HG03460 (cell line): Measurements from ENCODE around the gene CLSTN2.

Experiments
- ATAC-seq: cut with Tn5 transposase; IDR thresholded peaks from one replicate; pipeline ENCODE4 v1.9.1; 2021; ENCODE audit not compliant: unreplicated experiment

Gene CLSTN2

DNA sequence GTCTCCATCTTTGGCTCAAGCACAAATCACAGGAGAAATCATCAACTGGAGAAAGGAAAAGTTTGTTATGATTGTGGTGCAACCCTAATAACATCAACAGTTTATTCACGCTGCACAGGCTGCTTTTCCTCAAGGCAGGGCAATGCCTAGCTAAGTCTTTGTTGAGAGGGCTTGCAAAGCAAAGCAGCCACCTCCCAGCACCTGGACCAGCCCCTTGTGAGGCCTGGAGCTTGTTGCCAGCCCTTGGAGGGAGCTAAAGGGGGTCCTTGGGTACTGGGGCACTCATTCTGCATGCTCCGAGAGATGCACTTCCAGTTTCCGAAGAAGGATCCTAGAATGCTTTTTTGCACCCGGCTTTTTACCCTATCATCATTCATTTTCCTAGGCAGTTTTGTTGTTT, 288.2 kb downstream of the CLSTN2 start:
- ATAC-seq: no peak

DNA sequence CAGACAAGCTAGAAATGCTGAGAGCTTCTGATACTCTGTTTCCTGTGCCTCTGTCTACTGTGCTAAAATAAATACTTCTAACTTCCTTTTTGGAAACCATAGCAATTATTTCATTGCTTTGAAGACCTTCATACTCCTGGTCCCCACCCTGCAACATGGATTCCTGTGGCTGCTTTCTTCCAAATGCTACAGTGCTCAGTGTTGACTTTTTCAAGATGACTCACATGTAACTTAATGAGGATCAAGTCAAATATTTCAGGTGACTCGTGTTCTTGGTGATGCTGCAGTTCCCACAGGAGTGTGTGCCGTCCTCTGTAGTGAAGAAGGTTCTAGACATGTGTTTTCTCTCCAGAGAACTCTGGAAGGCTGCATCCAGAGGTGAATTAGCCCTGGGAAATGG, 288.6 kb downstream of the CLSTN2 start:
- no peak for ATAC-seq

DNA sequence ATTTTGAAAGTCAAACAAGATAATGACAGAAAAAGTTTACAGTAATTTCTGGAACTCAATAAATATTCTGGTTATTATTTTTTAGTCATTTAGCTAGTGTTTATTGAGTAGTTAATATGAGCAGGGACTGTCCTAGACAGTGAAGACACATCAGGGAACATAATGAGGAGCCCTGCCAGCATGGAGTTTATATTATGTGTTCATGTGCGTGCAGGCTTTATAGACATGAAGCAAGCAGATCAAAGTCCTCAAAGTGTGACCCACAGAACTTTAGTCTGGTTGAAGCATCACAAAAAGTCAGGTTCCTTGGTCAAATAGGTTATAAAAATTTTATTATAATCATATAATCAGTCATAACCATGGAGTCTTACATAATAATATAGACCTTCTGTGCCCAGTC, 289.3 kb downstream of the CLSTN2 start:
- no peak for ATAC-seq

DNA sequence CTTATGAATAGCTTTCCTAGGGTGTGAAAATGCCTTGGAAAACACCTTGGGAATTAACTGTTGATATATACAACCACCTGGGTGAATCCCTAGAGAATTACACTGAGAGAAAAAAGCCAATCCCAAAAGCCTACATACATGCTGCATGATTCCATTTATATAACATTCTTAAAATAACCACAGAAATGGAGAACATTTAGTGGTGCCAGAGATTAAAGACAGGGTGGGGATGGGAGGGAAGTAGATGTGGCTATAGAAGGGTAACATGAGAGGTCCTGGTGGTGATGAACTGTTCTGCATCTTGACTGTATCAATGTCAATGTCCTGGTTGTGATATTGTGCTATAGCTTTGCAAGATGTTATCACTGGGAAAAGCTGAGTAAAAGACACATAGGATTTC, 291.0 kb downstream of the CLSTN2 start:
- no peak for ATAC-seq

DNA sequence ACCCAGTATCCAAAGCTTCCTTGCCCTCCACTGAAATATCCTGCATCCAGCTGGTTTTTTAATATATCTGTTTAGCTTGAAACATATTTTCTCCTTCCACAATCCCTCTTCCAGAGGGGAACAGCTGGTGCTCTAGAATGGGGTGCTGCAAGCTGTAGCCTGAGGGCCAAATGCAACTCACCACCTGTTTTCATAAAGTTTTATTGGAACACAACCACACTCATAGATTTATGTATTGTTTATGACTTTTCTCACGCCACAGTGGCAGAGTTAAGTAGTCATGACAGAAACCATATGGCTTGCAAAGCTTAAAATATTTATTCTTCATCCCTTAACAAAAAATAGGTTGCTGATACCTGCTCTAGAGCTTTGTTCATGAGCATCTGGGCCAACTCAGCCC, 298.7 kb downstream of the CLSTN2 start:
- ATAC-seq: no peak

DNA sequence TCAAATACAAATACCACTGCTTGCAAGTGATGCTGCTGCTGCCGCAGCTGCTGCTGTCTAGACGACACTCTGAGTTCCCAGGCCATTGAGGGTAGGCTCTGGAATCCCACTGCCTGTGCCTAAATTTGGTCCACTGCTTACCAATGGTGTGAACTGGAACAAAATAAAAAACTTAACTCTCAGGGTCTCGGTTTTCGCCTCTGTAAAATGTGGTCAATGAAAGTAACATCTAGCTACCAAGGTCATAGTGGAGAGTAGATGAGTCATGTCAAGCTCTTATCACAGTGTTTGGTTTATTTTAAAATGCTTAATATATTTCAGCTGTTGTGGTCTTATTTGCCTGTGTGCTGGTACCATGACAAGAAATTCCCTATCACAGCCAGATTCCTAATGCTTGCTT, 299.3 kb downstream of the CLSTN2 start:
- no peak for ATAC-seq

DNA sequence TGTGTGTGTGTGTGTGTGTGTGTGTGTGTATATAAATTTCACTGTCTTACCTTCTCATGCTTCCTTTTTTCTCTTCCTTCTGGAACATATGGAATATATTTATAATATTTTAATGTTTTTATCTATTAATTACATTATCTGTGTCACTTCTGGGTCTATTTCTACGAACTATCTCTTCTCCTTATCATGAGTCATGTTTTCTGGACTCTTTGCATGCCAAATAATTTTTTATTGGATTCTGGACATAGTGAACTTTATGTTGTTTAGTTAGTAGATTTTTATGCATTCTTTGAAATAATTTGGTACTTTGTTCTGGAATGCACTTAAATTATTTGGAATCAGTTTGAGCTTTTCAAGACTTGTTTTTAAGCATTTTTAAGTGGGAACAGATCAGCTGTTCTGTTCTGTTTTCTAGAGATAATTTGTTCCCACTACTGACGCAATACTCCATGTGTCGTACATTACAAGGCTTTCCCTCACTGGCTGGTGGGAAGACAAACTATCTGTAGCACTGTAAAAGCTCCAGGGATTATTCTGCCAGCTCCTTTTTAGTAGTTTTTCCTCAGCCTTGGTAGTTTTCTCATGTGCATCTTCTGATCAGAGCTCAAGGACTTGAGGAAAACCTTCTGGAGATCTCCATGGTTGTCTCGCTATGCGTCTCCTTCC, 302.0 kb downstream of the CLSTN2 start:
- ATAC-seq: no peak

DNA sequence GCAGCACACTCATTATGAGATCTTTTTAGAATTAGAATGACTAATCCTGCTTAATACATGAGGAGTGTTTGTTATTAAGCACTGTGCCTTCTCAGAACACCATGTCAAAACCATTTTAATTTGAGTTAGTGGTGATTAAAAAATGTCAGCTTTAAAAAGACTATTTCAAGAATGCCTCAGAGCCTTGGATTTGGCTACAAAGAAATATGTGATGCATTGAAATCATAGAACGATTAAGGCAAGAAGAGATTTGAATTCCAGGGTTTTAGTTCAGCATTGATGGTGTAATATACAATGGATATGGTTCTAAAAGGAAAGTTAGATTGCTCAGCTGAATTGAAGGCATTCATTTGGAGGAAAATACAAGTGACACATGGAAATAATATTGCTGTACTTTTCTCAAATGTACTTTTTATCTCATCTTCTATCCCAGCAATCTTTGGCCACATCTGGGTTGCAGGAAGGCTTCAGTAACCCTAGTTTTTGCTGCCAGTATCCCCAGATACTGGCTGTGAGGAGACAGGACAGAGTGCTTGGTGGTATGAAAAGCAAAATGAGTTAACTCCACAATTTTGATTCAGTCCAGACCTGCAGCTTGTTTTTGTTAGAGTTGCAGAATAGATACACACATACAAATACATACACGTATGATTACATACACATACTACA, 303.8 kb downstream of the CLSTN2 start:
- ATAC-seq: no peak

DNA sequence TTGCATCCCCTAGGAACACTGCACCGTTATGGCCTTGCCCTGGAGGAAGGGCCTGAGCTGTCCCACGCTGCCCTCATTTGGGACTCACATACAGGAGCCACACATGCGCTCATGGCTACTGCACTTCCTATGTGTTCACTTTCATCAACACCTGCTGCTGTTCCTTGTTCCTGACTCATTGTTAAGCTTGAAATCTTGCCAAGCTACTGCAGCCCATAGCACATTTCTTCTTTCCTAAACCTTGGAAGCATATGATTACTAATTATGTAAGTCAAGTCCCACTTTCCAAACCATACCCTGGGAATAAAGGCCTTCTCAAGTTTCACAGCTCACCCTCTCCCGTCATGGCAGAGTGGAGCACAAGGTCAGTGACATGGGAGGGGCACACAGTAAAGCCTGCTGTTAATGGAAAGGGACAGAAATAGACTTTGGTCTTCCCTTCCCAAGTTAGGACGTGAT, 307.9 kb downstream of the CLSTN2 start:
- no peak for ATAC-seq

DNA sequence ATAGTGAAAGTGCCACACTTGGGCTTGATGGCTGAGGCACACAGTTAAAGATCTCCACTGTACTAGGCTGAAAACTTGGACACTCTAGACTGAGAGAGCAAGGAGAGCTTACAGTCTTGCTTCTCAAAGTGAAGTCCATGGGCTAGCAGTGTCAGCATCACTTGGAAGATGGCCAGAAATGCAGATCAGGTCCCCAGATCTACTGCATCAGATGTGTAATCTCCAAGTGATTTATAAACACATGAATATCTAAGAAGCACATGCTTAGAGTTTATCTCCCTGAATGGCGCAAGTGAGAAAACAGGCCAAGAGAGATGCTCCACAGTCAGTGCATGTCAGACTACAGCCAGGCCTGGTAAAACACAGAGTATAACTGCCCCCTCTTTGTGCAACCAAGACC, 308.6 kb downstream of the CLSTN2 start:
- no peak for ATAC-seq

DNA sequence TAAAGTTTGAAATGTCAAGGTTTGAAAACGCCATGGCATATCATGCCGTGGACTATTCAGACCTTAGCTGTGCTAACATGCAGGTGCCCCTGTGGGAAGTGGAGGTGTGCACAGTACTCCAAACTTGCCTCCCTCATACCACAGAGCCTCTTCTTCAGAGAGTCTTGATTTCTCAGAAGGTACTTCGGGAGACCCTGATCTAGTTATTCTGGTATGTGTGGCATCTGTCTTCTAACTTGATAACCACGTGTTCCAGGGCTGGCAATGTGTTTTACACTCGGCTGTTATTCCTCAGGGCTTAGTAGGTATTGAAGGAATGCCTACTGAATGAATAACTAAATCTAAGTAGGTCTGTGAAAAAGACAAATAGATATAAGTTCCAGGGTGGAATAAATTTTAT, 309.9 kb downstream of the CLSTN2 start:
- ATAC-seq: no peak

DNA sequence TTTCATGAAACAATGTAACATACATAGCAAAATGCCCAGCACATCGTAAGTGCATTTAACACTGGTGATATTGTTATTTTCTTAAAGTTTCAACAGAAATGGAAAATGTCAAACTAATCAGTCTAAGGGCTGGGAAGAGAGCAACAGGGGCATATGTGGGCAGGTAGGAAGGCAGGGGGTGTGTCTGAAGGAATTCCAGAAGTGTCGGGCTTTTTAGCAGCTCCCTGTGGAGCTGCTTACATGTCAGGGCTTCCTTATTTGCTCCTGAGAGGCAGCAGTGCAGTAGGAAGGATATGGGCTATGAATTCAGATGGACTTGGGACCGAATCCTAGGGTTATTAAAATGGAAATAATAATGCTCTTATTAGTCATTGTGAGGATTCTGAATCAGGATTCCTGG, 311.6 kb downstream of the CLSTN2 start:
- no peak for ATAC-seq

DNA sequence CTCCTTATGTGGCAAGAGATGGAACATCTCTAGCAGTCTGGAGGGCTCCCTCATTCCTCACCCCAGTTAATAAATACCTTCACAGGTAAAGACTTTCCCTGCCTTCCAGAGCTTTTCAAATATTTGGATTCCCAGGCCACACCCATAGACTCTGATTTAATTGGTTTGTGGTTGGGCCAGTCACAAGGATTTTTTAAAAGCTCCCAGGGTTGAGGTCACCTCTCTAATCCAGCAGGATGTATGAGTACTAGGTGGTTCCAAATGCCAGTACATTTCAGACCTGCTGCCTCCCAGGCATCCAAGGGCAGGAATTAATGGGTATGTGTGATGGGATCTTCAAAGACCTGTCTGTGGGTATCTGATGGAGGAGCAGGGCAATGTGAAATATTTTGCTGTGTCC, 312.8 kb downstream of the CLSTN2 start:
- ATAC-seq: no peak

DNA sequence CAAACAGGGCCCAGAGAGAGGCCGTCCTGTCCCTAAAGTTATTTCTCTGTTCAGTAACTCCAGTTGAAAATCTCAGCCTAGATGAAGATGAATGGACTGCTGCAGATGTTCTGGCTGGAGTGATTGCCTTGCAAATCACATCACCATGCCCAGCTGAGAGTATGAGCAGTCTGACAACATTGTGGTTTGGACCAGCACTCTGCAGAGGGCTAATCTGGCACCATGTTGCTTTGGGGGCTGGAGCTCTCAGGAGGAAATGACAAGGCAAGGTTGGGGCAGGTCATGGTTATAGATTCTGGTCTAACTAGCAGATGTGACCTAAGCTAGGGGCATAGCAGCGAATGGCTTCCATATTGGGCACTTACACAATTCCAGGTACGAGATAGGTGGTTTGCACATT, 314.2 kb downstream of the CLSTN2 start:
- ATAC-seq: no peak

DNA sequence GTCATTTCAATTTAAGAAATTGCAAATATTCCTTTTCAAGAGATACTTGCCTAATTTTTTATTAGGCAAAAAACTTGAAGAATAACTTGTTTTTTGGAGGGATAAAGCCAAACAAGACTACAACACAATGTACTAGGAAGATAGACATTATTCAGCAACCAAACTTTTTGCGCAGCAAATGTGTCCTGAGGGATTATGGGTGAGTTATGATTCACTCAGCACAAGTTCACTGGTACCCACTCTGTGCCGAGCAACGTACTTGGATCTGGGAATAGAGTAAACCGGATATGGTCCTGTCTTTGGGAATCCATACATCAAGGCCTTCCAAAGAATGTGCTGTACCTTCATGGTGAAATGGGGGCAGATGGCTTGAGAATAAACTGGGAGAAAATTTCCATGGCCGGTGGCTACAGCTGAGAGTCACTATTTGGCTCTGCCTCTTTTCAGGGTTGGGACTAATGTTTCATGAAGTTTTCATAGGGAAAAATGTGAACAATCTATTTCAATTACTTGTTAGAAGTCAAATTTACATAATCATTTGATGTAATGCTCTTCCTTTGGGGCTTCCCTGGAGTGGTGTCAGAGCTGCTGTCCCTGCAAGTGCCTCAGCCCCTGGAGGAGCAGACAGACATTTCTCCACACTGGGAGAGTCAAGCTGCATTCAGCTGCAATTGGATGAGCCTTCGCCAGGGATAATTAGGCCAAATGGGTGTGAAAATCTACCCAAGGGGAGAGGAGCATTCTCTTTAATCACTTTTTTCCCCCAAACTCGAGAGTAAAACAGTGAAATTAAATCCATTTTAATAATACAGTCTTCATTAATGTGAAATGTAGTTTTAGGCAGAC, 315.2 kb downstream of the CLSTN2 start:
- no peak for ATAC-seq

DNA sequence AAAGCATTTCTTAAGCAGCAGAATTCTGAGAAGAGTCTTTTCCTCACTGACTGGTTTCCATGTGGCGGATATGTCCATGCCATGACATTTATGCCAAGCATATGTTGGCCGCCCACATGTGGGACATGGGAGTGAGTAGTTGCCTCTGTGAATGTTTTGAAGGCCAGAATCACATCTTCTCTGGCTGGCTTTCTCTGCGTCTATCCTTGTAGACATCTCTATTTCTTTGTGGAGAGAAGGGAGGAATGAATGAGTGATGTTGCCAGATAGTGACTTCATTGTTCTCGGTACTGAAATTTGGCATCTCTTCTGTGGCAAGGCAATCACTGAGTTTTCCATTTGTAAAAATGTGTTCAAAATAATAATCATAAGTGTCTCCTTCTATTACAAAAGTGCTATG, 316.0 kb downstream of the CLSTN2 start:
- ATAC-seq: no peak

DNA sequence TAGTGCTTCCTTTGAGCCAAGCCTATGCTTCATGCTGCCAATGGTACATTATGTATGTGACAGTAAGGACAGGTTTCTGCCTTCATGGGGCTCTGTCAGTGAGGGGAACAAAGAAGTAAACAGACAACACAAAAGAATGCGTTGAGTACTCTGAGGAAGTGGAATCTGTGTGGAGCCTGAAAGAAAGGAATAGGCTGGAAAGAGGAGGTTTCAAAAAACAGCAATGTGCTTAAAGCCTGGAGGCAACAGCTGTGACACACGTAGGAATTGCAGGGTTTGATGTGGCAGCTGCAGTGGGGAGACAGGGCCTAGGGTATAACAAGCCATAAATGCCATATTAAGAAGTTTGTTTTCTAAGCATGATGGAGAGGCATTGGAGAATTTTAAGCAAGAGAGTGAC, 316.7 kb downstream of the CLSTN2 start:
- ATAC-seq: no peak

DNA sequence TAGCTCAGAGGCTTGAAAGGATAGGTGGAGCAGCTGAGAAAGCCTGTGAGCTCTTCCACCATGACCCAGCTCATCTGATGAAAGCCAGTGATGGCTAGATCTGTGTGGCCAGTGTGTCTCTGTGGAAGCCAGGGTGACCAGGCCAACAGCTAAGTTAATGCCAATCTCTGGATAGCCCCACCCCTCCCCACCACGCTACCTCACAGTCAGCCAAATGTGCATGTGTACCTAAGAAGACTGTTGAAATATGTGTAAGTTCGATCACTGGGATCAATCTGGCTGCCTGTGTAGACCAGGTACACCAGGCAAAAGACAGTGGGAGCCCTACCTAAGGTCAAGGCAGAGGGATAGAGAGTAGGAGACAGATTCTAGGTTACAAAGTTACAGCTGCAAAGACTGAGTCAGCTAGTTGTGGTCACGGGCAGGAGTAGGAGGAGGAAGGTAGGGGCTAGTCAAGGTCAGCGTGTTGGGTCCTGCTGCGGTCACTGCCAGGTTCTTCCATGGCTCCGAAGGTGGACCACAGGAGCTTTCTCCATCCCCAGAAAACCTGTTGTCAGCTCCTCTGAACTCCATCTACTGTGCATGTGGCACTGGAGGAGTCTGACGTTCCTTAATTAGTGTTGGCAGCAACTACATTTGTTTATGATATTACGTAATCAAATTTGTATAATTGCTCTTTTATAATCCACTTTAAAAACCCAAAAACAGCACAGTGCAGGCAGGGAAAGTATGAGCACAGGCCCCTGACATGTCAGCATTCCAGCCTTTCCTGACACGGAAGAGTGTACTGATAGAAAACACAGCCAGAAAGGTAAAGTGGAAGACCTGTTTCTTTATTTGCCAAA, 318.0 kb downstream of the CLSTN2 start:
- no peak for ATAC-seq

DNA sequence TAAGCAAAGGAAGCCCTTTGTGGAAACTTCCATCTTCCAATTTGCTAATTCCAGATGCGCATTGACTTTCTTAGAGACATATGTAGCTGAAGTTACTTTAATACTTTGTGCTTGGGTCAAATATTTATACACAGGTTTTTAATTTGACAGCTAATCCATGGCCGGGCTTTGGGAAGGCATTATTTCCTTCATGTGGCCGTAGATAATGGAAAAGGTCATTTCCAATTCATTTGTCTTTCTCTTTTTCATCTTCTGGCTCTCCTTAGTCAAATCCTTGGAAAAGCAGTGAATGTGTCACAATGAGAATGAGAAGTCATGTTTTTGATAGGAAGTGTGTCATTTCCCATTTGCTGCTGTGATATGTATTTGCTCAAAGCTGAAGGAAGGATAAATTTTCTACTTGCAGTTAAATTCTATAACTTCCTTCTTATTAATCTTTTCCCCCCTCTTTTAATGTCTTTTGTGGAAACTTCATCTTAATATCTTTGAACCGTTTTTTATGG, 323.3 kb downstream of the CLSTN2 start:
- ATAC-seq: no peak

DNA sequence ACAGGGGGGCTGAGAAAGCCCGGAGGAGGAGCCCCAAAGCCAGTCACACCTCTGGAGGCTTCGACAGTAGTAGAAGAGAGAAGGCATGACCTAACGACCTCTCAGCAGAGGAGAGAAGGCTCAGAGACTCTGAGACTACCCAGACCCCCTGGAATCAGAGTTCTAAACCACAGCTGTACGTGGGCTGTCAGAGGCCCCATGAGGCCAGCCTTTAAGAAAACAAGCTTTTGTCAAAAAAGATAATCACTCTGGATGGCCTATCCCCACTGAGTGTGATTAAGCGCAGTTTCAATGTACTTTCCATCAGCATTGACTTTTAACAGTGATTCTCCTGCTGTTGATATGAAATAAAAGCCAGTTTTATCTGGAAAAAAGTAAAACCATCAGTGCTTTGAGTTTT, 330.3 kb downstream of the CLSTN2 start:
- ATAC-seq: no peak

DNA sequence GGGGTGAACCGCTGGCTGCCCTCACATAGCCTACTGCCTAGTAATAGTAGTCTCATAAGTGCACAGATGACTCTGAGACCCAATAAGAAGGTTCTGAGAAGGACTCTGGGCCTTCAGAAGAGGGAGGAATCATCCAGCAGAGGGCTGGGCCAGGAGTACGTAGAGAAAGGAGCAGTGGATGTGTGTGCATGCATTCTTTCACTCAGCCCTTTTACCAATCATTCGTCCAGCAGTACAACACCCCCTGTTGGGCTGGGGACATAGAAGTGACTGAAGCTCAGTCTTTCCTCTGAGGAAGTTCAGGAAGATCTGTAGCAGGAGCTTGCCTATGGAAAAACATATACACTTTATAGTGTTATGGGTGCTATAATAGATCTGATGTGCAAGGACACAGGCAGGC, 333.1 kb downstream of the CLSTN2 start:
- ATAC-seq: no peak
